SJCRH30 (cell line): ENCODE results near the gene PRSS22. TPM values are rescaled to one million over a fixed set of nuclear protein-coding genes. Genes with fewer than 3 reads are reported as not detected.

Experiments
- DNase-seq, 2 experiments: peaks; one replicate each; pipeline ENCODE4 v3.0.0-alpha.2; 2015 to 2020
- H3K27ac ChIP-seq: fragments of 250-450 bp; sonication (Bioruptor Pico); 2 replicates; pipeline ENCODE4 v1.5.1; 2020; ENCODE audit warnings: mild to moderate bottlenecking, moderate library complexity
- H3K27me3 ChIP-seq: fragments of 250-450 bp; sonication (Bioruptor Pico); 2 replicates; pipeline ENCODE4 v1.5.1; 2020; ENCODE audit warnings: mild to moderate bottlenecking, moderate library complexity
- H3K36me3 ChIP-seq: fragments of 250-450 bp; sonication (Bioruptor Pico); 2 replicates; pipeline ENCODE4 v1.5.1; 2020; ENCODE audit warnings: mild to moderate bottlenecking, moderate library complexity
- H3K4me1 ChIP-seq: fragments of 250-450 bp; sonication (Bioruptor Pico); 2 replicates; pipeline ENCODE4 v1.5.1; 2020; ENCODE audit warnings: mild to moderate bottlenecking, moderate library complexity
- H3K4me3 ChIP-seq: fragments of 250-450 bp; sonication (Bioruptor Pico); 2 replicates; pipeline ENCODE4 v1.5.1; 2020; ENCODE audit warnings: mild to moderate bottlenecking, moderate library complexity
- H3K9me3 ChIP-seq: fragments of 250-450 bp; sonication (Bioruptor Pico); replicated peaks from 2 replicates; pipeline ENCODE4 v1.5.1; 2020; ENCODE audit warnings: mild to moderate bottlenecking, moderate library complexity
- total RNA-seq: library from RNA; depleted of rRNA; stranded (reverse); fragments of >200 nt; shearing (Covaris generic); gene quantifications from 2 replicates; pipeline ENCODE4 v1.2.3, GENCODE V29; 2014; rRNA removed

Gene PRSS22
- total RNA-seq, 1 experiment from 2014 or later = not detected

- Histone ChIP-seq H3K9me3 (no peaks in the 10 kb centered on the region; the same call in 1 of the 2 replicates), H3K27me3 (peaks cover 8% of the 10 kb centered on the region), H3K27ac (no peak overlapping the region), H3K4me3 (no peak overlapping the region), H3K36me3 (no peaks in the 10 kb centered on the region), H3K4me1 (peaks cover 4% of the 10 kb centered on the region)
- DNase-seq = no peak
These were observed 47.3 kb downstream of the PRSS22 start for GRCh38 chr16:2810651-2811050.

- Histone ChIP-seq H3K27me3 (0 out of 2 replicates have a peak, but pooled peaks cover 3% of the 10 kb centered on the region), H3K9me3 (no peaks in the 10 kb centered on the region; the same call in 1 of the 2 replicates), H3K4me1 (no peaks in the 10 kb centered on the region), H3K27ac (no peak overlapping the region), H3K36me3 (no peaks in the 10 kb centered on the region), H3K4me3 (no peak overlapping the region)
- no peak for DNase-seq
These were observed 48.7 kb downstream of the PRSS22 start for GRCh38 chr16:2809149-2809760.

- Histone ChIP-seq H3K27me3 (0 out of 2 replicates have a peak, but pooled peaks cover 3% of the 10 kb centered on the region), H3K9me3 (peaks cover 2% of the 10 kb centered on the region), H3K36me3 (no peaks in the 10 kb centered on the region), H3K4me1 (no peaks in the 10 kb centered on the region), H3K4me3 (no peak overlapping the region), H3K27ac (no peak overlapping the region)
- no peak for DNase-seq
These were observed 49.8 kb downstream of the PRSS22 start for GRCh38 chr16:2808181-2808580.

GRCh38 chr16:2806286-2806685 is 51.7 kb downstream of the PRSS22 start:
- DNase-seq = no peak
- Histone ChIP-seq H3K4me1 (no peaks in the 10 kb centered on the region), H3K36me3 (no peaks in the 10 kb centered on the region), H3K4me3 (no peak overlapping the region), H3K9me3 (peaks cover 4% of the 10 kb centered on the region), H3K27me3 (no peaks in the 10 kb centered on the region), H3K27ac (no peak overlapping the region)

- Histone ChIP-seq H3K4me3 (no peak overlapping the region), H3K36me3 (no peaks in the 10 kb centered on the region), H3K9me3 (peaks cover 4% of the 10 kb centered on the region), H3K27ac (no peak overlapping the region), H3K27me3 (no peaks in the 10 kb centered on the region), H3K4me1 (no peaks in the 10 kb centered on the region)
- no peak for DNase-seq
These were observed 53.2 kb downstream of the PRSS22 start for GRCh38 chr16:2804728-2805127.

- Histone ChIP-seq H3K27me3 (no peaks in the 10 kb centered on the region), H3K4me3 (no peak overlapping the region), H3K9me3 (peaks cover 4% of the 10 kb centered on the region; the same call in 1 of the 2 replicates), H3K27ac (no peak overlapping the region), H3K36me3 (no peaks in the 10 kb centered on the region), H3K4me1 (no peaks in the 10 kb centered on the region)
- DNase-seq = no peak
These were observed 54.3 kb downstream of the PRSS22 start for GRCh38 chr16:2803545-2804195.

Other genes starting within 250 kb of the PRSS22 start
- 42.0 and 42.9 TPM in 2 replicates for gene KCTD5, start 175.6 kb downstream of the PRSS22 start, total RNA-seq
- 0.33 and 0.40 TPM in 2 replicates for gene PRSS27, start 137.9 kb downstream of the PRSS22 start, total RNA-seq
- gene SRRM2, start 105.5 kb downstream of the PRSS22 start, total RNA-seq = 85.9 and 107 TPM in 2 replicates
- gene ELOB, start 80.9 kb downstream of the PRSS22 start, total RNA-seq = 90.5 and 119 TPM in 2 replicates
- gene PRSS33, start 70.6 kb downstream of the PRSS22 start, total RNA-seq = not detected in 2 replicates
- not detected in 2 replicates for gene PRSS41, start 59.7 kb downstream of the PRSS22 start, total RNA-seq
- not detected in 2 replicates for gene PRSS21, start 40.9 kb downstream of the PRSS22 start, total RNA-seq
- gene ZG16B, start 27.9 kb downstream of the PRSS22 start, total RNA-seq = not detected in 2 replicates
- gene FLYWCH2, start 25.0 kb upstream of the PRSS22 start, total RNA-seq = 35.4 and 40.6 TPM in 2 replicates
- 9.1 and 9.7 TPM in 2 replicates for gene FLYWCH1, start 53.8 kb upstream of the PRSS22 start, total RNA-seq
- 13.8 and 14.9 TPM in 2 replicates for gene KREMEN2, start 106.1 kb upstream of the PRSS22 start, total RNA-seq
- gene PAQR4, start 111.2 kb upstream of the PRSS22 start, total RNA-seq = 28.1 and 34.1 TPM in 2 replicates
- gene PKMYT1, start 122.3 kb upstream of the PRSS22 start, total RNA-seq = 34.8 and 45.8 TPM in 2 replicates
- not detected in 2 replicates for gene CLDN9, start 154.8 kb upstream of the PRSS22 start, total RNA-seq
- gene CLDN6, start 160.0 kb upstream of the PRSS22 start, total RNA-seq = not detected in 2 replicates
- gene TNFRSF12A, start 162.2 kb upstream of the PRSS22 start, total RNA-seq = 29.0 and 32.1 TPM in 2 replicates
- 16.8 and 18.9 TPM in 2 replicates for gene HCFC1R1, start 165.8 kb upstream of the PRSS22 start, total RNA-seq
- 25.5 and 29.4 TPM in 2 replicates for gene THOC6, start 165.9 kb upstream of the PRSS22 start, total RNA-seq
- not detected in 2 replicates for gene BICDL2, start 178.8 kb upstream of the PRSS22 start, total RNA-seq
- gene MMP25, start 188.4 kb upstream of the PRSS22 start, total RNA-seq = 0.06 and 0.13 TPM in 2 replicates
- gene IL32, start 207.5 kb upstream of the PRSS22 start, total RNA-seq = 158 and 177 TPM in 2 replicates
- 0.73 and 0.76 TPM in 2 replicates for gene ZSCAN10, start 241.1 kb upstream of the PRSS22 start, total RNA-seq